Suppressor macrophage treated with lipopolysaccharide for 1 hour (primary cell): ENCODE data around the gene DLGAP1.
"Not testable (repeated sequence)": the region's sequence is repeated elsewhere in the genome, so short reads cannot be mapped to it uniquely, and the experiment has no call there.

Source experiments
- DNase-seq, 3 donors: peaks; one replicate each; pipeline ENCODE4 v3.0.0-alpha.2; 2020 to 2022

Gene DLGAP1

DNA sequence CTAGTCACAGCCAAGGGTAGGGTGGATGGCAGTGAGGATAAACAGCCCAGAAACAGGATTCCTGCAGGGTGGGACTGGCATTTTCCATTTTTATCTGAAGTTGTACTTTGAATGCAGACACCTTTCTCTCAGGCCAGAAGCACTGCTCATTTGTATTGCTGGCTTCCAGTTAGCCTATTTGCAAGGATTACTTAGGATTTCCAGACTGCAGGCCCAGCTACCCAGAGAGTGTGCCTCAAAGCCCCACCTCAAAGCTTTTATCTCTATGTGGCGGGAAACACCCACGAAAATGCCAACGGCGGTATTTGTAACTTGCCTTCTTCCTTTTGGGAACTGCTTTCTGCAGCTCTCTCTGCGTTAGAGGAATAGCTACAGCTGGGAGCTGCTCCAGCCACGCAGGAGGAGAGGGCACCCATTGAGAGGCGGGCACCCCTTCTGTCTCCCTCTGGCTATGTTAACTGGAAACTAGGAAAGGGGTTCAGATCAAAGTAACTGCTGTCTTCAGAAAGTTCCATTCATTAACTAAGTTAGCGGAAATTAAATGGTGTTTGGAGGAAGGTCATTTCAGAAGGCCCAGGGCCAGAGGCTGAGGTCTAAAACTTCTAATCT lies 860.2 kb downstream of the DLGAP1 start:
- peak; percentile 33 to 58 (median 34) for DNase-seq

DNA sequence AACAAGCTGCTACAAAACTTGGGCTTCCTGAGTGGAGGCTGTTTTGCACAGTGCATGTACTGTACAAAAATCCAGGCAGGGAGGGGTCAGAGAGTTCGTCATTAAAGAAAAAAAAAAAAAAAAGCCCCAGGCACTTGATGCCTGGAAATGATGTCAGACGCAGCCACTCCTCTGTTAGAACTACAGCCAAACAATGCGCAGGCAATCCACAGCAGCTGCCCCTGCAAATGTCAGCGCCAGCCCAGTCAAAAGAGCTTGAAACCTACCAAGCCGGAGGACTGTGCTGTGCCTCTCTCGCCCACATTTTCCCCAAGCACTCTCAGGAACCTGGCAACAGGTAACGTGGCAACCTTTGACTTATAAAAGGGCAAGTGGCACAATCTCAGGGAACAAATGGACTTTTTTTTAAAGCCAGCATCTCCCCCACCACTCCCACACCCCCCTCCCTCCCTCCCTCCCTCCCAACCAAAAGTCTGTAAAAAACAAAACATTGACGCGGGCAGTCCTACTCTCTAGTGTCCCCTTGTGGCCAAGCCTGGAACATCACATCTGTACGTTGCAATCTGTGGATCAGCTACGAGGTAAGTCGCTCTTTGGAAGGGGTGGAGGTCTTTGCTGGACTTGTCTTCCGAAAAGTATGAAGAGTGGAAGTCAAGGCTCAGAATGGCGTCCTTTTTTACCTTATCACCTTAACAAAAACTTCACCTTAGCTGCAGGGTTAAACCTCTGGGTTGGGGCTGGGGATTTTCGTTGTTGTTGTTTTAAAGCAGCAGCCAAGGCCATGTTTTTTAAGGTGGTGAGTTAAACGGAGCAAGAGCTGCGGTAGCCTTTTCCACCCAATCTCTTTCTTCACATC lies 861.0 kb downstream of the DLGAP1 start:
- peak; percentile 91 to 97 (median 93) for DNase-seq

- DNase-seq = peak; percentile 26 to 58 (median 42)
Observed at GRCh38 chr18:3593381-3593903, 861.7 kb downstream of the DLGAP1 start.

DNA sequence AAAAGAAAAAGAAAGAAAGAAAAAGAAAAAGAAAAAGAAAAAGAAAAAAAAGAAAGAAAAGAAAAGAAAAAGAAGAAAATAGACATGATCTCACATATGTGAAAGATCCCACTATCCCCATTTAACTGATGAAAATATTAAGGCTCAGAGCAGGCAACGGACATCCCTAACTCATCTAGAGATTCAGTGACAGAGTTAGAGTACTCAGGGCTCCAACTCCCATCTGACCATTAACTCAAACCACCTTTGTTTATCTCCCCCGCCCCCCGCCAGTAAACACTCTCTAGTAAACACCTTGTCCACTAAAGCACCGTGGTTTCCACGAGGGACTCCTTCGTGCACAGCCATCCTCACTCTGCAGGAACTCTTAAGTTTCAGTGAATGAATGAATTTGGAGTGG lies 862.2 kb downstream of the DLGAP1 start:
- DNase-seq = no peak

DNA sequence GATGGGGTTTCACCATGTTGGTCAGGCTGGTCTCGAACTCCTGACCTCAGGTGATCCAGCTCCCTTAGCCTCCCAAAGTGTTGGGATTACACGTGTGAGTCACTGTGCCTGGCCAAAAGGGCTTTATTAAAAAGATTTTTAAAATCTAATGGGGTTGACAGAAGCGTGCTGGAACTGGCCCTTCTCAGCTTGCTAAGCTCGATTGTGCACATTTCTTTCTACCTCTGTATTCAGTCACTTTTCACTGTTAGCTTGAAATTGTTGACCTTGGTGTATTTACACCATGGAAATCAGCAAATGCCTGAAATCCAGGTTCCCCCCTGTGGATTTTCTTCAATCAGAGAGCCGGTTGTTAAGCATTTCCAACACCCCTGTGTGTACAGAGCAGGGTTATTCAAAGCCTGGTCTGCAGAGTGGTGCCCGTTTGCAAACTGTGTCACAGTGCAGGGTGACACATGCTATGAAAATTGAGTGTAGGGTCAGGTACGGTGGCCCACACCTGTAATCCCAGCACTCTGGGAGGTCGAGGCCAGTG lies 864.9 kb downstream of the DLGAP1 start:
- DNase-seq = no peak

DNA sequence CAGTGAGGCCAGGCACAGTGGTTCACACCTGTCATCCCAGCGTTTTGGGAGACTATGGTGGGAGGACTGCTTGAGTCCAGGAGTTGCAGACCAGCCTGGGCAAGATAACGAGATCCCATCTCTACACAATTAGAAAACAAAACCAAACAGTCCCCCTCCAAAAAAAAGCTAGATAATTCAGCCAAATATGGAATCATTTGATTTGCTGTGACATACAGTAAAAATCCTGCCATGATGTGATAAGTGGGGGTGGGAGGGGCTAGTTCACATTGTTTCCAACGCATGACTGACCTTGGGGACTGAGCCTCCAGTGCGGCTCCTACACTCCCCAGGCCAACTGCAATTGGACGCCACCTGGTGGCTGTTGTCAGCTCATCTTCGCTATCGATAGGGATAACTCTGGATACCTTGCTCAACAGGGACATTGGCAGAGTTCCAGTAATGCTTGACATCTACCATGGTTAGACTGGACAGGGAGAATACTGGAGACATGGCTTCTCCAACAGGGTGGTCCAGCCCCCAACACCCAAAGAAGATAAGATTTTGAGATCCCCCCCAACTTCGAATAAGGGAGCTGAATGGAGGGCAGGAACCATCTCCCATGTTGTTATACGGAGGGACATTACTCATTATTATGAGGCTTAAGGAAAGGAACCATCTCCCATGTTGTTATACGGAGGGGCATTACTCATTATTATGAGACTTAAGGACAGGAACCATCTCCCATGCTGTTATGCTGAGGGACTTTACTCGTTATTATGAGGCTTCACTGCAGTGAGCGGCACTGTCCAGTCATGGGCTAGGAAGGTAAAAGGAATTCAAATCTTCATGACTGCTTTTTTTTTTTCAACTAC lies 869.2 kb downstream of the DLGAP1 start:
- peak; percentile 86 to 91 (median 88) for DNase-seq

DNA sequence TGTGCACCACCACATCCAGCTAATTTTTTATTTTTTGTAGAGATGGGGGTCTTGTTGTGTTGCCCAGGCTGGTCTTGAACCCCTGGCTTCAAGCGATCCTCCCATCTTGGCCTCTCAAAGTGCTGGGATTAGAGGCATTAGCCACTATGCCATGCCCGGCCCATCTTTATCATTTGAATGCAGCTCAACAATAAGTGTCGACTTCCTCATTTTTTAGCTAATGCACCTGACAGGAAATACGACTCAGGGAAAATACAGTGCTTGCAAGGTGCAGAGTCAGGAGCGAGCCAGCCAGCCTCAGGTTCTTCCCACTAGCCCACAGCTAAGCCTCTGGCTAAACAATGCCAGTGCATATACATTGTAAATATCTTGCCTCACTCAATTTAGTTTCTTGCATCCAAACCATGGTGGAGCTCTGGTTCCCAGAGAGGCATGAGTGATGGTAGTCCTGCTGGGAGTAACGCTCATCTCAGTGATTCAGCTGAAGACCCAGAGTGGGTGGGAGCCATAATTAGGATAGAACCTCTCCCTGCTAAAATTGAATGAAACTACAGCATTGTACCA lies 870.1 kb downstream of the DLGAP1 start:
- peak in 1 of 3 donors; percentile 36 for DNase-seq

DNA sequence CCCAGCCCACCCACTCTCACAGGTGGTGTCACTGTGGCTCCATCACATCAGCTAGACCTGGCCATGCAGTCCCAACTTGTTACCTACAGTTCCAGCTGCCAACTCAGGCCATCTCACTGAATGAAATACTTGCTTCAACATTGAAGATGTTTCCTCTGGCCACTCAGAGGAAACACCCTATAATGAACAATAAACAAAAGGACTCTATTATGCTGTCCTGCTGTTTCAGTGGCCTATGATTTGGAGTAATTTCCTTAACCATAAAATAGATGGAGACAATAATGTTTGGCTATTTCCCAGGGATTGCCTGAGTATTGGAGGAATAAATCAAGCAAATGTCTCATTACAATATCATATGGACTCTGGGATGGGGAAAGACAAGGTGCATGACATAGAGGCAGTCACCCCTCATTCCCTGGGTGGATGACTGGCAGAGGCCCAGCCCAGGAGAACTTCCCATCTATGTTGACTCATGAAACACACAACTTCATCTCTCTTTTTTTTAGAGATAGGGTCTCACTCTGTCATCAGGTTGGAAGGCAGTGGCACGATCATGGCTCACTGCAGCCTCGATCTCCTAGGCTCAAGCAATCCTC lies 870.7 kb downstream of the DLGAP1 start:
- no peak for DNase-seq

DNA sequence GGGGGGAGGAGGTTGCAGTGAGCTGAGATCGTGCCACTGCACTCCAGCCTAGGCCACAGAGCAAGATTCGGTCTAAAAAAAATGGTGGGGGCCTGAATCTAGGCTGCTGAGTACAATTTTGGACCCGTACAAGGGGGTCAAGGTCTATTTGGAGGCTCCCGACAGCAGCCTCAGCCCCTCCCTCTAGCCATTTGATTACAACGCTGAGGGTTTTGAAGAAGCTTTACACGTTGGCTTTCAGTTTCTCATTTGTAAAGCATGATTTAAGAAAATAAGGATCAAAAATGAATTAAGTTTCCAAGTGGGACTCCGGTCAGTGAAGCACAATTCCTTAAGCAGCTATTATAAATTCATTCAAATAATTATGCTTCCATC lies 871.2 kb downstream of the DLGAP1 start:
- no peak for DNase-seq

- not testable (repeated sequence) for DNase-seq
Observed at GRCh38 chr18:3583106-3583872, 871.8 kb downstream of the DLGAP1 start.

DNA sequence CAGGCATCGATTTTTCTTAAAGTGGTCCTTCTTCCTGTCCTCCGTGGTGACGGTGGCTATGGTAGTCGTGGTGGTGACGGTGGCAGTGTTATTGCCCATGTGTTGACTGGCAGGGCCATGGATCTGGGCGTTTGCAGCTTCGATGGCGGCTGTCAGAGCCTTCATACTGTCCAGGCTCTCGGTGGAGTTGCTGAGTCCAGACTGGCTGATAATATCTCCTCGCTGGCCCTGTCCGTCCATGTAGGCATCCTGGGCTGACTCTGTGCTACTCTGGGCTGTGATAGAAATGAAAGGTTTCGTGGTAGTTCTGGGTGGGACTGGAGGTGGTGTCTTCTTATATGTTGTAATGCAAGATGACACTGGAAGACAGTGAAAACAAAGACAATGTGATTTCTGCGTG lies 873.2 kb downstream of the DLGAP1 start:
- no peak for DNase-seq

DNA sequence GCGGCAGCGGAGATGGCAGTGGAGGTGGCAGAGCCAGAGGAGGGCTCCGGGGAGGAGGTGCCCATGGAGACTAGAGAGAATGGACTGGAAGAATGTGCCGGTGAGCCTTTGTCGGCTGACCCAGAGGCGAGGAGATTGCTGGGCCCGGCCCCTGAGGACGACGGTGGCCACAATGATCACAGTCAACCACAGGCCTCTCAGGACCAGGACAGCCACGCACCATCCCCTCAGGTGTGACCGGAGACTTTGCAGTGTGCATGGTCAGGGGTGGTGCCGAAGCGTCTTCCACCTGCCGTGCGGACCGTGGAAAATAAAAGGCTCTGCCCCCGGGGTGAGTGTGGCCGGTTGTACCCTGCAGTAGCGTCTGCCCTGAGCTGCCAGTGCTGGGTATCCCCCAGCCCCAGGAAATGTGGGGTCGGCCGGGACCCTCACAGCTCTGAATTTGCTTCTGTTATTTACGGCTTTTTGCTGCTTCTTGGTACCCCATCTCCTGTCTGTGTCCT lies 874.5 kb downstream of the DLGAP1 start:
- DNase-seq = not testable (repeated sequence)

GRCh38 chr18:3579701-3580100 lies 875.4 kb downstream of the DLGAP1 start:
- DNase-seq = peak in 2 of 3 donors; percentile 9 to 28

DNA sequence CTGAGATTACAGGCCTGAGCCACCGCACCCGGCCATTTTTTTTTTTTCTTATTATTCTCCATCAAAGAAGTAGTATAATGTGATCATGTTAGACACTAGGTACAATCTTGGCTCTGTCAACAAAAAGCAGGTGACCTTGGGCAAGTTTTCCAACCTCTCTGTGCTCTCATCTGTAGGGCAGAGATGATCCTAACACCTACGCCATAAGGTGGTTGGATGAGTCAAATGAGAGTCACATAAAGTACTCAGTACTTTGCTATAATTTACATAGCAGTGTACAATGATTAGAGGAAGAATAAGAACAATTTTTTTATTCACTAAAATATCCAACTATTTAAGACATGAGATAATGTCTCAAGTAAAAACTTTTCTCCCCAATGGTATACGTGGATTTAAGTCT lies 876.5 kb downstream of the DLGAP1 start:
- DNase-seq = no peak

DNA sequence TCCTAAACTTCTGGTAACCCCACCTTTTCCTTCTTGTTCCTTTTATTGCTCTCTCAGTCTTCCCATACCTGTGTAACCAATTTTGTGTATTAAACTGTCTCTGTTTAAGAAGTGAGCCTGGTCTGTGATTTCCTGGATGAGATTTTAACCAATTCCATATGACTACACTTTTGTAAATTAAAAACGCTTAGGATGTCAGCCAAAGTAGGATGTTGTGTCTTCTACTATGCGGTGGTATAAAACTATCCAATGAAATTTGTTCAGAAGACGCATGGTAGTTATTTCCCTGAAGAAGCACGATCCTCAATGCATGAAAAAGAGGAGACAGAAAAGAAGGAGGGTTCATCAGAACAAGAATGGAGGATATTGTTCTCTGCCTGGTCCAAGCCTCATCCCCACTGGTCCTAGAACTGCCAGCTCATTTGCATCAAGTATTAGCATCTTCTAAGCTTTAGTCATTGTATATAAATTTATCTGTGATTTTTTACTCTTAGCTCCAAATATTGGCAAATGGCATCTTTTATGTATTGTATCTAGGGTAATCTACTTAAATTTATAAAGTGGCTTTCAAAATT lies 877.7 kb downstream of the DLGAP1 start:
- DNase-seq = no peak

DNA sequence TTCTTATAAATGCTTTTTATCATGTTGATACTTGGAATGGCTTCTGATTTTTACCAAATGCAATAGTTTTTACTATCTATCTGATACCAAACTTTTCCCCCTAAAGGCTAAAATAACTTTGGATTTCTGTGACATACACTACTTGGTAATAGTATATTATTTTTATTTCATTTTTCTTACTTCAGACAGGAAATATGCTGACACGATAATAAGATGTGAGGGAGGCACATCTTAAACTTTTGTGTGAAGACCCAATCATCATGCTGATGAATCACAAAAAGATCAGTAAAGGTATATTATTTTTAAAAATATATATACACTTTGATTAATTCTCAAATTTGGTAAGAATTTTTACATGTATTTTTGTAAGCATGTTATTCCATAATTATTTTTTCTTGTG lies 882.3 kb downstream of the DLGAP1 start:
- no peak for DNase-seq

DNA sequence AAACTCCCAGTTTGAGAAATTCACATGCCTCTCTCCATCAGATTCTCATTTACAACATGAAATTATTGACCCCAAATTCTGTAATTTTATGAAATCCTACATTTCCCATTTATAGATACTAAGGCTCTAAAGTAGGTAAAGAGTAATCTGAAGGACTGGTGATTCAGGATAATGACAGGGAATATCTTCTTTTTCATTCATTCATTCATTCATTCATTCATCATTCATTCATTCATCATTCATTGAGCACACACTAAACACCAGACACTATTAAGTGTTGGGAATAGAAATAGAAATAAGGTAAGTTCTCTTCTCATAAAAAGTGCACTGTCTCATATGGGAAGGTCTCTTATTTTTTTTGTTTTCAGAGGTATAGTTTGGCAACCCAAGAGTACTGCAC lies 888.3 kb downstream of the DLGAP1 start:
- no peak for DNase-seq

GRCh38 chr18:3560755-3561154 lies 894.4 kb downstream of the DLGAP1 start:
- DNase-seq = no peak

DNA sequence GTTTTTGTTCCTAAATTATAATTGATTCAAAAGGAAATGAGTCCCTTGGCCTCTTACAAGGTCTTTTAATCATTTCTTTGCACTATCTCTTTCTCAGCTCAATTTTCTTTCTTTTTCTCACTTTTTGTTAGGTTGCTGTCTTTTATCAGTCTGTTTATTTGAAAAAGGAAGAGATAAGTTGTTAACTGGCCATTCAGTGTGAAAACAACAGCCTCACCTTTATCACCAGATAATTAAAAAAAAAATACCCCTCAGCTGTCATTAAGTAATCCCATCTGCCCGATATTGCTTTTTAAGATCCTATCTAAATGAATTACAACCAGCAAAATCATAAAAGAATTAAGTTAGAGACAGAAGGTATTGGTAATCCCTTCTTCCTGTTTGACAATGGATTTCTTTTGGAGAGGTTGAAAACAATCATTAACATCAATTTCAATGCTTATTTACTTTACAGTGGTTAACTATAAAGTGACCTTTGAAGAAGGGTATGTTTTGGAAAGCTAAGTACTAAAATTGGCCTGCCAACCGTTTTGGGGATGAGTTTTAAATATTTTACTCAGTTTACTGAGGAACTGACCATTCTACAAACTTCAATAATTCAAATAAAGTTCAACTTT lies 900.2 kb downstream of the DLGAP1 start:
- DNase-seq = no peak

DNA sequence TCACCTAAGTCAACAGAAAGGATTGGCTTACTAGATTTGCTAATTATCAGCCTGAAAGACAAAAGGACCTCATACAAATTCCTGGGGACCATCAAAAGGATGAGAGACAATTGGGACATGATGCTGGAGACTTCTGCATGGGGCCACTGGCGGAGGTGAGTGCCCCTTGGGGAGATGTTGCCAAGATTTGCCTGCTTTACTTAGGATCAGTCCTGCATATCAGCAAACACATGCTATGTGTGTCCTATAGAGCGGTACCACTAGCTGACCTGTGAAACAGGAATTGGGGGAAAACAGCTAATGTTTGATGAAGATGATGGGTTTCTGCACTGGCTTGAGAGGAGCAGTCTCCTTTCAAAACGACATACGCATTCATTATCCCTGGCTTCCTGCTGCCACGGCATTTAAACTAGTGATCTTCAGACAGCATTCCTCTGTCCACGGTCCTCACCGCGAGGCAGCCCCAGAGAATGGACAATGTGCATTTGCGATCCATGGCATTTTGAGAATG lies 901.0 kb downstream of the DLGAP1 start:
- no peak for DNase-seq
